GM19328 (cell line): Measurements from ENCODE around the gene OVCA2.

ENCODE experiments used
- ATAC-seq: cut with Tn5 transposase; IDR thresholded peaks from one replicate; pipeline ENCODE4 v1.9.1; 2021; ENCODE audit warnings: mild to moderate bottlenecking, moderate library complexity; ENCODE audit not compliant: unreplicated experiment

Gene OVCA2

DNA sequence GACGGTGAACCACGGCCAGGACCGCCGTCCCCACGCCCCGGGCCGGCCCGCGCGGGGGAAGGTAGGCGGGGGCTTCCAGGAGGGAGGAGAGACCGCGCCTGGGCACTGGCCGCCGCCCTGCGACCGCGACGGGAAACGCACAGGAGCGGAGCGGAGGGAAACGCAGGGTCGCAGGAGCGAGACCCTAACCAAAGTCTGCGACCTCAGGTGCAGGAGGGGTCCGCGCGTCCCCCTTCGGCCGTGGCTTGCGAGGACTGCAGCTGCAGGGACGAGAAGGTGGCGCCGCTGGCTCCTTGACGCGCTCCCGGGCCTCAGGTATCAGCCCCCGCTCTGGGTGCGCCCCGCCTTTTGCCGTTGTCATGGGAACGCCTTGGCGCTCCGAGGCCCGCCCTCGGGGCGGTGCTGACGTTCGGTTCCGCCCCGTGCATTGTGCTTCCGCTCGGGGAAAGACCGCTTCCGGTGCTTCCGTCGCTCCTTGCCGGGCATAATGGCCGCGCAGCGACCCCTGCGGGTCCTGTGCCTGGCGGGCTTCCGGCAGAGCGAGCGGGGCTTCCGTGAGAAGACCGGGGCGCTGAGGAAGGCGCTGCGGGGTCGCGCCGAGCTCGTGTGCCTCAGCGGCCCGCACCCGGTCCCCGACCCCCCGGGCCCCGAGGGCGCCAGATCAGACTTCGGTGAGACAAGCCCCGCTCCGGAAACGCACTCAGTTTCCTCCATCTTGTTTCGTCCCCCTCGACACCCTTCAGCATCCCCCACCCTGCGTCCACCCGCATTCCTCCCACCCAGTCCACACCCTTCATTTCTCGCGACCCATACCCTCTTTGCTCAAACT, at the start of gene OVCA2:
Gene OVCA2 (plus strand): TSS at position 462 of the 829 bp plus-strand sequence. CDS start 26 bp downstream, at position 488.
- peak; percentile 92 for ATAC-seq

DNA sequence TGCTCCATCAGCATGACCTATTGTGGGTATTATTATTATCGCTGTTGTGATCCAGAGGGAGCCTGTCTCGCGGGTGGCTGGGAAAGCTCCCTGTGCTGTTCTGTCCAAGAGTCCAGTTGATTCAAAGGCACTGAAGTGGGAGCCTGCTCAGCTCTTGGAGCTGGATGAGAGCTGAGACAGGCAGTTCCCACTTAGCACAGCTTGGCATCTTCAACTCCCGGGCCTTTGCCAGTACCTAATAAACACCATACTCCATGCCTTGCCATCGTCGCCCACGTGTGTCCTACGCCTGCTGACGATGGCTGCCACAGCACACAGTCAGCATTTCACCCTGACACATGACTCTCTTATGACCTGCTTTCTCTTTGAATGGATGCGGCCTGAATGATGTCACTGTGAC, 49.3 kb upstream of the OVCA2 start:
- no peak for ATAC-seq

DNA sequence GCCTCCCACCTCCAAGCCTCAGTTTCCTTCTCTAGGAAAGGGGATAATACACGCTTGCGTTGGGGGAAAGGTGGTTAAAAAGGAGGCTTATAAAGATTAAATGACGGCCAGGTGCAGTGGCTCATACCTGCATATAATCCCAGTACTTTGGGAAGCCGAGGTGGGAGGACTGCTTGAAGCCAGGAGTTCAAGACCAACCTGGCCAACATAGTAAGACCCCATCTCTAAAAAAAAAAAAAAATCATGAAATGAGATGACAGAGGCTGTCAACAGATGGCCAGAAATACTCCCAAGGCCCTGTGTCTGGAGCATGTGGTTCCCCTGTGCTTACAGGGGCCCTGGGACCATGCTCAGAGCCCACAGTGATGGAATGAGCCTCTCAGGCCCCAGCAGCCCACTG, 47.1 kb upstream of the OVCA2 start:
- no peak for ATAC-seq

DNA sequence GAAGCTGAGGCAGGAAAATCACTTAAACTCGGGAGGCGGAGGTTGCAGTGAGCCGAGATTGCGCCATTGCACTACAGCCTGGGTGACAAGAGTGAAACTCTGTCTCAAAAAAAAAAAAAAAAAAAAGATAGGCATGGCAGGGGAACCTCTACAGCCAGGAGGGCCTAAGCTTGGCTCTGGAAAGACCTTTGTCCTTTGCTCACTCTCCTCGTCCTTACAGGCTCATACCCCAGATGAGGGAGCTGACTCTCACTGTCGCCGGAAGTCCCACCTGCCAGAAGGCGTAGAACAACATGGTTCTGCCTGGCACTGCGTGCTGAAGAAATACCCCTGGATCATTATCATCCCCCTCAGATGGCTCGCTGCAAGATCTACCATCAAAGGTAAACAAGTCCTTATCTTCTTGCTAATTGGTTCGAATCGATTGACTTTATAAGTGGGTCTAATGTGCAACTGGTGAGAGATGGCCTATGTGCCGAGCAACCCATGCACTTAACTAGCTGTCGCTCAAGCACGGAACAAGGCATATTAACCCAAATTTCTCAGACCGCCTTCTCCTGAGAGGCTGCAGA, 46.4 kb upstream of the OVCA2 start:
- no peak for ATAC-seq

DNA sequence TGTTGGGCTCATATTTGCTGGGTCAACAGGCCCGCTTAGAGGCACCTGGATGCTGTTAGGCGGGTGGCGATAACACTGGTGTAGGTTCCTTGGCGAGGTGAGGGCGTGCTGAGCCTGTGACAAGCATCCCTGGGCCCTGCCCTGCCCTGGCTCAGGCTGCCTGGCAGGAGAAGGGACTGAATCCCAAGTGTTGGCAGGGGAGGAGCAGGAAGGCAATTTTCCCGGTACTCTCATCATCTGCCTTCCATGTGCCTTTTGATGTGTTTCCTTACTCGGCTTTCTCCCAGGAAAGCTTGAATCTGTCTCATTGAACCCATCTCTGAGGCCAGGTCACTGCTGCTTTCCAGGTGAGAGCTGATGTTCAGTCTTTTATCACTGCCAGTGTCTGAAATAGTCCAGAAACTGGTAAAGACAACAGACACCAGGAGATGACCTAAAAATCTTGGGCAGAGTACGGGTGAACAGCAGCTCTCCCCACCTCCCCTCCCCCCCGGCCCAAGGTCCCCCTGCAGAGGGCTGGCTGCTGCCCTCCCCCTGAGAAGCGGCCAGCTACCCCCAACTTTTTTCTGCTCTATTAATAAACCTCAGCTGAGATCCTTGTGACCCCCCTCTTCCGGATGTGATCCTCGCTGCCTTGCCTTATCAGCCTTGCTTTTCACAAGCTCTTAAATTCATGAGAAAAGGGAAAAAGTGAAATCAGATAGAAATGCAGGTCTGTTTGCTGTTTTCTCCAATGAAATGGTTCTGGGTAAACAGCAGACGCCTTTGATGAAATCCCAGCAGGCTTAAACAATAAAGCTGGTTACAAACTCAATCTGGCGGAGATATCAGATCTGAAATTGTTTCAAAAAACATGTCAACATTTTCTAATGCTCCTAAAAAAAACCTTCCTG, 45.7 kb upstream of the OVCA2 start:
- no peak for ATAC-seq

DNA sequence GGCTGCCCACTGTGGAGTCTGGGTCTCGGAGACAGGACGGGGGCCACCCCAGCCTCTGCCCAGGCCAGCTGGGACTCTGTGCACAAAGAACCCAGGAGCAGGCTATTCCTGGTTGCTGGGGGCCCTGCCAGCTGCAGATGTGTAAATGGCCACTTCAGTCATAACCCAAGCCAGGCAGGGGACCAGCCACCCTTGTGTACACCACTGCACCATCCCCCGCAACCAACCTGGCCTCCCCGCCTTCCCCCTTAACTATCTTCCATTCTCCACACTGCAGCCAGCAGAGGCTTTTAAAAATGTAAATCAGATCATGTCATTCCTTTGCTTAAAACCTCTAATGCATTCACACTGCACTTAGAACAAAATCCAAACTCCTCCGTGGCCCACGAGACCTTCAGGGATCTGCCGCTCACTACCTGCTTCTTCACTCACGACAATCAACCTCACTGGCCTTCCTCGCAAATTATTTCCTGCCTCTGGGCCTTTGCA, 45.0 kb upstream of the OVCA2 start:
- ATAC-seq = no peak

DNA sequence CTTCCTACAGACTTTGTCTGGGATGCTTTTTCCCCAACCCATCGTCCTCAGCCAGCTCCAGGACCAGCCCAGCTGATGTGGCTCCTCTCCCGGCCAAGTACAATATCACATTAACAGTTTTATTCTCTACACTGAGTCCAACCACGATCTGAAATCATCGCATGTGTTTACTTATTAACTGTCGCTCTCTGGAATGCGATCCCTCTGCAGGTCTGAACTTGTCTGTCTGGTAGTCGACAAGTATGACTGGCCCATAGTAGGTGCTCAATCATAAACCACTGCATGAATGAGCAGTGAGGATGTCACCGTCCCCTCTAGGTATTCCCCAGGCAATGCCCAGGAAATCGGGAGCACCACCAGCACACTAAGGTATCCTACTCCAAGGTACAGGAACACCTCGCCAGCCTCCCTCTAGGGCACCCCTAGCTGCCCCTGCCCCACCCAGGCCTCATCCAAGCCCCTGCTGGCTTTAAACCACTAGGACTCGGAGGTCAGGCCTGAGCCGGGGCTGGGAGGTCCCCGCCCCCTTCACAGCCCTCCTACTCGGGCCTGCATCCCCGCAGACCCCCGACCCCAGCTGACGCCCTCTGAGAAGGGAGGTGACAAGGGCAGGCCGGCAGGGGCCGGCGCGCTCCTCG, 44.4 kb upstream of the OVCA2 start:
- no peak for ATAC-seq

DNA sequence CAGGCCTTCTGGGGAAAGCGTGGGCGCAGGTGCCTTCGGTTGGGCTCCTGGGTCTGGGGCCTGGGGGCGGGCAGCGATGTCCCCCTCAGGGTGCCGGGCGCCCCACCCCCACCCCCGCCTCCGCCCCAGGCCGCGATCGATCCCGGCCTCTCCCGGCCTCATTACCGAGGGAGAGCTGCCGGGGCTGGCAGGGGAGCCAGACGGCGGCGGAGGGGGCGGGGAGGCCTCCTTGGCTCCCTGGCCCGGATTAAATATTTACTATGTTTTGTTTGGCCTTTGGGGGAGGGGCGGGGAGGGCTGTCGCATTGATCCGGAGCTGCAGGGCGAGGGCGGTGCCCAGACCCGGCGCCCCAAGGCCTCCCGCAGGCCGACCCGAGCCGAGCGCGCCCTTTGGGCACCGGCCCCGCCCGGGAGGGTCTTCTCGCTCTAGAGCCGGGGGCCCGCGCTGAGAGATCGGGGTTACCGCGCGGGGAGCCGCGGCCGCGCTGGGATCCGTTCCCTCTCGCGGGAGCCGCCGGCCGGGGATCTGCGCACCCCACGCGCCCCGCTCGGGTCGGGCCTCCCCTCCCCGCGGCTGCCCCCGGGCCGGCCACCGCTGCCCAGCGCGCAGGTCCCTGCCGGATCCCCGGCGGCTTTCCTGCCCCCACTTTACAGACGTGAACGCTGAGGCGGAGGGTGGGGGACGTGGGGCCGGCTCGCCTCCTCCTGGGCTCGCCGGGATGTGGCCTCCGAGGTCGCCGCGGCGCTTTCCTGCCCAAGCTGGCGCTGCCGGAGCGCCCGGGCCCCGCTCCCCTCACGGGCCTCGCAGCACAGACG, 43.7 kb upstream of the OVCA2 start:
- ATAC-seq = no peak

DNA sequence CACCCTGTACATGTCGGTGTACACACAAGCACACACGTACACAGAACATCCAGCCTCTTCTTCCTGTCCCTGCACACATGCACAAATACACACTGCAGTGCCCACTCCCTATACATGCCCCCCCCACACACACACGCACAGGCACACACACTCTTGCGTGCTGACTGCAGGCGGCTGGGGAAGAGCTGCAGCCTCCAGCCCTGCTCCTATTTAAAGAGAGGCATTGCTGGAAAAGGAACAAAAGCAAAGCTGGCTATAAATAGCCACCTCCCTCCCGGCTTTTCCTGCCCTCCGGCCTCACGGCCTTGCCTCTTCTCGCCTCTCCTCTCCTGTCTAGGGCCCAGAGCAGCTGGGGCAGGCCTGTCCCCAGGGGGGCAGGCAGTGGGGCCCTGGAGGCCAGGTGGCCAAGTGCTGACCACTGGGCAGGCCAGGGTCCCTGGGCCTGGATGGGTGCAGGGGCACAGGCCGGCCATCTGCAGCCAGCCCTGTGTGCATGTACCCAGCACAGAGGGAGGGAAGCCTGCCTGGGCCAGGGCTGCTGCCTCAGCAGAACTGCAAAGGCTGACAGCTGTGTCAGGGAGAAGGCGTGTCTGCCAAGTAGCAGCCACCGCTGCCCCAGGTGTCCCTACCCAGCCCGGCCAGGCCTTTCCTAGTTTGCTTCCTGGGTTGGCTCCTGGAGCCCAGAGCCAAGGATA, 42.1 kb upstream of the OVCA2 start:
- no peak for ATAC-seq

DNA sequence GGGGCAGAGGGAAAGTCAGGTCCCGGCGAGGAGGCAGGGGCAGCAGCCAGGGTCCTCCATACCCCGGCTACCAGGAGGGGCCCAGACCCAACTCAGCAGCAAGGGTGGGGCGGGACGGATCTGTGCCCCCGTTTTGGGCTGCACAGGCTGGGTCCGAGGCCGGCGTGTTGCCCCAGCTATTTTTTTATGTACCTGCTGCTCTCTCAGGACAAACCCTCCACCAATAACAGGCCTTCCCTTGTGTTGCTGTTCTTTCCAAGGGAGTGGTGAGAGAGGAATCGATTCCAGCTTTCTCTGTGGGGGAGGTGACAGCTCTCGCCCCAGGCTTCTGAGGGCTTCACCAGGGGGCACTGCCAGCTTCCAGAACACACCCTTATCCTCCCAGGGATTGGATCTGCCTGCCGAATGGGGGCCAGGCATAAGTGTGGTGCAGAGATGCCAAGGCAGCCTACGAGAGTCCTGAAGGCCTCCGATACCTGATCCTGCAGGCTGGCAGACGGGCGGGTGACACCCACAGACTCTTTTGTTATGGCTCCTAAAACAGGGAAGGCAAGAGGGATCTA, 39.0 kb upstream of the OVCA2 start:
- ATAC-seq = no peak

DNA sequence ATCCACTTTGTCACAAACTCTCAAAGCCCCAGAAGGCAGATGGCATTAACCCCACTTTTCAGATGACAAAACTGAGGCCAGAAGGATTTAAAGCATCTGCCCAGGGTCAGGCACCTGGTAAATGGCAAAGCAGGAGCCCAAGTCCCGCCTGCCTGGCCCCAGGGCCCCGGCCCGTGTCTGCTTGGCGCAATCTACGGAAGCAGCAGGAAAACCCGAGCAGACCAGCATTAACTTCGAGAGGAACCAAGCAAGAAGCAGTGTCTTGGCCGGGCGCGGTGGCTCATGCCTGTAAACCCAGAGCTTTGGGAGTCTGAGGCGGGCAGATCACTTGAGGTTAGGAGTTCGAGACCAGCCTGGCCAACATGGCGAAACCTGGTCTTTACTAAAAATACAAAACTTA, 38.3 kb upstream of the OVCA2 start:
- ATAC-seq = no peak

DNA sequence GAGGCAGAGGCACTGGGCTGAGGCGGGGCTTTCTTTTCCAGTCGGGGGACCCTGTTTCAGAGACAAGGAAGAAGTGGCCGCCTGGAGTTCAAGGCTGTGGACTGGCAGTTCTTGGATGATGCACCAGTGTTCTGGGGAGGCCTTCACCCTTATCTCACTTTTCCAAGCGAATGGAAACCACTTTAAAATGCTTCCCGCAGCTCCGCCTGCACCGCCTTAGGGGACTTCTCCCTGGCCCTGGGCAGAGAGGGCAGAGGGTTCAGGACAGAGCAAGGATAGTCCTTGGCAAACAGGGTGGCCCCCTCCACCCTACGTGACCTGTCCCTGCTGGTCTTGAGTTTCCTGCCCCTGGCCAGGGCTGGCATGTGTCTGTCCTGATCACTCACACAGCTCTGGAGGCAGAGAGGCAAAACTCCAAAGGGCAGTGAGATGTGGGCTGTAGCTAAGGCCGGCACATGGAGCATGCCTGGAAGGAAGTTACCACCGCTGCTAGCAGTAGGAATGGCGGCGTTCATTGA, 37.3 kb upstream of the OVCA2 start:
- ATAC-seq = no peak

DNA sequence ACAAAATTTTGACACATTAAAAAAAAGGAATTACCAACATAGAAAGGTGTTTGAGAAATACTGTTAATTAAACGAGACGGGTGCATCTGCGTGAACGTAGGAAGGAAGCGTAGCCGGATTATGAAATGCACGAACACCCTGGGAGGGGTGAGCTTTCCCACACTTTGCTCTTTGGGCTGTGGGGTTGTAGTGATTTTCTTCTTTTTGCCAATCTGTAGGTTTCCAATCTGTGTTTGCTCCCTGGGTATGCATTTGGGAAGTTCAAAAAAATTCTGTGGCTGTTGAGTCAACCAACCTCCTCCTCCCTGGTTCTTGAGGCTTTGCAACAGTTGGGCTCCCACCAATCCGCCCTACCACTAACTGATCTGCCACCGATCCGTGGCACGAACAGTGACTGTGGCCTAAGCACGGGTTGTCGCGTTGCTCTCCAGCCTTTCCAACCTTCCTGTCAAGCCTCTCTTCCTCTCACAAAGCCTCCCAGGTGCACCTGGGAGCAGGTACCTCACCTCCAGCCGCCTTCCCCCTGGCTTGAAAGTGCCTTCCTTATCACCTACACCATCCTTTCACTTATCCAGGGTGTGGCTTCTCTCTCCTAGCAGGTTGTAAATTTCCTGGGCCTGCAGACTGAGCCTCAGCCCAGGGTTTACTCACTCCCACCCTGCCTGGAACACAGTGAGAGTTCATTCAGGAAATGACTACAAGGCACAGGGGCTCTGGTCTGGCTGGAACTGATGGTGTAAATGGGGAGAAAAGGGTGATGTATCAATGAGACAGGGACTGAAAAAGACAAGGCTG, 33.3 kb upstream of the OVCA2 start:
- ATAC-seq = no peak

DNA sequence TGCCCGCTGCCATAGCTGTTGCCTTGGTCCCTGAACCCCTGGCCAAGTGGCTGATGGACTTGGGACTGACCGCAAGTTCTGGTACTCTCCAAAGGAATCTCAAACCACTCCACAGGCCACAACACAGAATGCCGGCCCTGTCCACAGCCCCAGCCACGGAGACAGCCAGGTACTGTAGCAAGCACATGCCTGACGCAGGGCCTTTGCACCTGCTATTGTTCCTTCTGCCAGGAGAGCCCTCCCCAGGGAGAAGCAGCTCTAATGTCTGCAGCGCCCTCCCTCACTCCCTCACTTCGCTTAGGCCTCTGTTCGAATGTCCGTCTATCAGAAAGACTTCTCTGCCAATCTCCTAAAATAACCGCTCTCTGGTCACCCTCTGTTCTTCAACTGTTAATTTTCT, 32.1 kb upstream of the OVCA2 start:
- no peak for ATAC-seq

DNA sequence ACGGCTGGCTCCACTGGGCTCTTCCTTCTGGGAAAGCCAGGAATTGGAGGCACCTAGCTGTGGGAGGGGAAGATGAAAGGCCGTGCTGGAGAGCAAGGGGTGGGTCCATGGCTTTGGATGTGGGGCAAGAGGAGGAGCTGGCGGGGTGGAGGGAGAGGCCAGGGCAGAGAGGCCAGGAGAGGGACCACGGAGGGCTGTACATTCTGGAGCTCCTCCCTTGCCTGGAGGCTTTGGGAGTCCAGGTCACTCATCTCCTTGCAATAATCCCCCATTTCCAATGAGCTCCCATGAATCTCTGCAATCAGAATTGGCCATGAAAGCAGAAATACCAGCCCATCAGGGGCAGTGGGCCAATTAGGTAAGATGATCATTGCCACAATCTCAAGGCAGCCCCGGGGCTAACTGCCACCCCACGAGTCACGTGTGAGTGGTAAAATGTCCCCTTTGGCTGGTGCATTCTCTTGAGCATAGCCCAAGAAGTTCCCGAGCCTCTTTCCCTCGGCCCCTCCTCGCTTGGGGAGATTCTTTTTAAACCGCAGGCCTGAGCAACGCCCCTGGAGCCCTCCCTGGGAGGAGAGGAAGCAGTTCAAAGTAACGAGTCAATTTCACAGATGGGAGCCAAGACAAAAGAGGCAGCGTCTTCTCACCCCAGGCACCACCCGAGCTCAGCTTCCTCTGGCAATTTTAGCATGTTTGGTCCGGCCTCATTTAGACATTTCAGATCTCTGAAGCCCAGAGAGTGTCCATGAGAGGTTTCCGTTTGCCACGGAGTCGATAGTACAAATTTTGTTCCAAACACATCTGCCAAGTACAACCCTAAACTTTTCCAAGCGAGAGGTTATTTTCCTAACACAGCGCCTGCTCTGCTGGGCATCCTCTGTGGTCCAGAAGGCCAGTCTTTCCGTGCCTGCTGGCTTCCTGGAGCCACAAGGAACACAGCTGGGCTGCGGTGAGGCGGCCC, 30.1 kb upstream of the OVCA2 start:
- ATAC-seq = no peak

DNA sequence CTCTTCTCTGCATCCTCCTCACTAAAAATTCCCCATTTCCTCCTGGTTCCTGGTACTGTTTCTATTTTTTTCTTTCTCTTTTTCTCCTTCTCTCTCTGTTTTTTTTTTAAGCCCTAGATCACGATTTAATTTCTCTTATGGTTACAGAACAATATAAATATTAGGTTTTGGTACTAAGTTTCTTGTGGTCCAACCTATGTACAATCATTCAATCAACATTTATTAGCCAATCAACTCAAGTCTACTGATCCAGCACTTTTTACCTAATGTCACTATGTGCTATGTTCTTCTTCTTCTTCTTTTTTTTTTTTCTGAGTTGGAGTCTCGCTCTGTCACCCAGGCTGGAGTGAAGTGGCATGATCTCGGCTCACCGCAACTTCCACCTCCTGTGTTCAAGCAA, 29.3 kb upstream of the OVCA2 start:
- ATAC-seq = no peak
